ENCODE results near the gene C9orf152. TPM values are rescaled to one million over a fixed set of nuclear protein-coding genes. Genes with fewer than 3 reads are reported as not detected.
A peak's percentile ranks its signal among the peaks of the same experiment; 100 is the strongest.

Gene C9orf152
- total and polyA plus RNA-seq, 8 donors = 0.85 to 8.9 (median 2.6) TPM

GRCh38 chr9:110168486-110168885, 39.5 kb downstream of the C9orf152 start:
- FAIRE-seq (no peak), DNase-seq (no peak), ATAC-seq (no peak)
- Histone ChIP-seq H3K9me3 (no peaks in the 10 kb centered on the region), H3K4me3 (no peak overlapping the region), H3K36me3 (no peaks in the 10 kb centered on the region), H3K27ac (no peak overlapping the region), H3K27me3 (no peaks in the 10 kb centered on the region), H3K4me1 (no peaks in the 10 kb centered on the region)
- intact Hi-C loops (cut with DNase I) = no loop called here
- WGBS, 2 donors = 71 to 76% methylated on average over 5 of the region's 5 CpGs
- TF ChIP-seq CTCF (IDR thresholded peaks at IDR 0.05) = no peak

GRCh38 chr9:110161940-110162339, 46.0 kb downstream of the C9orf152 start:
- 71 to 79% methylated on average over 4 of the region's 4 CpGs for whole genome bisulfite sequencing, 2 donors
- no peak for TF ChIP-seq CTCF (IDR thresholded peaks at IDR 0.05)
- no peaks in the 10 kb centered on the region for H3K36me3 ChIP-seq
- intact Hi-C loops (cut with DNase I) = no loop called here
- H3K27me3 ChIP-seq = no peaks in the 10 kb centered on the region
- no peak for FAIRE-seq
- H3K4me1 ChIP-seq = no peaks in the 10 kb centered on the region
- DNase-seq = no peak
- H3K27ac ChIP-seq = no peak overlapping the region
- no peak overlapping the region for H3K4me3 ChIP-seq
- no peaks in the 10 kb centered on the region for H3K9me3 ChIP-seq
- no peak for ATAC-seq

GRCh38 chr9:110160685-110161084, 47.3 kb downstream of the C9orf152 start:
- Histone ChIP-seq H3K4me3 (no peak overlapping the region), H3K9me3 (no peaks in the 10 kb centered on the region), H3K27ac (no peak overlapping the region), H3K27me3 (no peaks in the 10 kb centered on the region), H3K36me3 (no peaks in the 10 kb centered on the region), H3K4me1 (no peaks in the 10 kb centered on the region)
- no peak for TF ChIP-seq CTCF (IDR thresholded peaks at IDR 0.05)
- no peak for DNase-seq
- FAIRE-seq = no peak
- 77 to 84% methylated on average over 7 of the region's 7 CpGs for WGBS, 2 donors
- intact Hi-C loops (cut with DNase I) = no loop called here
- no peak for ATAC-seq

GRCh38 chr9:110160123-110160522, 47.8 kb downstream of the C9orf152 start:
- no peak for TF ChIP-seq CTCF (IDR thresholded peaks at IDR 0.05)
- no peak for FAIRE-seq
- no peak for DNase-seq
- intact Hi-C loops (cut with DNase I) = no loop called here
- no peak for ATAC-seq
- Histone ChIP-seq H3K27me3 (no peaks in the 10 kb centered on the region), H3K27ac (no peak overlapping the region), H3K36me3 (no peaks in the 10 kb centered on the region), H3K4me1 (no peaks in the 10 kb centered on the region), H3K4me3 (no peak overlapping the region), H3K9me3 (no peaks in the 10 kb centered on the region)
- 90 to 97% methylated on average over 1 of the region's 1 CpG for WGBS, 2 donors

GRCh38 chr9:110157823-110158664, 49.9 kb downstream of the C9orf152 start:
- Histone ChIP-seq H3K27ac (no peak overlapping the region), H3K9me3 (no peaks in the 10 kb centered on the region), H3K4me3 (no peak overlapping the region), H3K4me1 (no peaks in the 10 kb centered on the region), H3K27me3 (no peaks in the 10 kb centered on the region), H3K36me3 (no peaks in the 10 kb centered on the region)
- no peak for TF ChIP-seq CTCF (IDR thresholded peaks at IDR 0.05)
- DNase-seq (no peak), ATAC-seq (peak in 2 of 4 donors; percentile 16 to 31), FAIRE-seq (no peak)
- WGBS, 2 donors = 29 to 32% methylated on average over 9 of the region's 9 CpGs
- intact Hi-C loops (cut with DNase I) = loop anchor here in 1 of 3 donors (5.0 kb wide), 1 partner anchor 256 kb away; no protein-coding TSS in a partner anchor

All from pancreas (tissue), 10 donors.